H9 (cell line): ENCODE measurements around the gene ZSCAN2. TPM values are rescaled to one million over a fixed set of nuclear protein-coding genes. Genes with fewer than 3 reads are reported as not detected.

Experiments used
- DNase-seq: peaks from one replicate; pipeline ENCODE4 v3.0.0-alpha.2; 2017
- H2AFZ ChIP-seq: one replicate; pipeline ENCODE4 v1.6.1; 2013; ENCODE audit warnings: mild to moderate bottlenecking, low read length, control low read depth, moderate library complexity
- H2AK5ac ChIP-seq: 2 replicates; pipeline ENCODE4 v1.6.1; 2013; ENCODE audit warnings: low read length, control low read depth, mixed read lengths; ENCODE audit not compliant: insufficient read length
- H2BK120ac ChIP-seq: one replicate; pipeline ENCODE4 v1.6.1; 2013; ENCODE audit warnings: low read depth, mild to moderate bottlenecking, low read length, control low read depth, inconsistent platforms; ENCODE audit not compliant: poor library complexity, severe bottlenecking
- H2BK12ac ChIP-seq: 2 replicates; pipeline ENCODE4 v1.6.1; 2013; ENCODE audit warnings: low read length, control low read depth, mixed read lengths, low read depth; ENCODE audit not compliant: insufficient read length
- H2BK15ac ChIP-seq: 2 replicates; pipeline ENCODE4 v1.6.1; 2013; ENCODE audit warnings: low read depth, low read length, control low read depth
- H2BK20ac ChIP-seq: one replicate; pipeline ENCODE4 v1.6.1; 2013; ENCODE audit warnings: low read depth, mild to moderate bottlenecking, low read length, control low read depth, inconsistent platforms; ENCODE audit not compliant: poor library complexity, severe bottlenecking
- H2BK5ac ChIP-seq: 2 replicates; pipeline ENCODE4 v1.6.1; 2013; ENCODE audit warnings: low read length, control low read depth, mixed read lengths; ENCODE audit not compliant: insufficient read length
- H3K14ac ChIP-seq: 2 replicates; pipeline ENCODE4 v1.6.1; 2013; ENCODE audit warnings: low read length, control low read depth; ENCODE audit not compliant: insufficient read depth
- H3K18ac ChIP-seq: 2 replicates; pipeline ENCODE4 v1.6.1; 2013; ENCODE audit warnings: low read depth, mild to moderate bottlenecking, mixed read lengths, low read length, control low read depth; ENCODE audit not compliant: insufficient read length
- H3K23ac ChIP-seq: 2 replicates; pipeline ENCODE4 v1.6.1; 2013; ENCODE audit warnings: low read length, control low read depth, mixed read lengths, low read depth; ENCODE audit not compliant: insufficient read length
- H3K23me2 ChIP-seq: 2 replicates; pipeline ENCODE4 v1.6.1; 2013; ENCODE audit warnings: low read depth, mild to moderate bottlenecking, mixed read lengths, low read length, control low read depth; ENCODE audit not compliant: insufficient read length, poor library complexity, severe bottlenecking
- H3K27ac ChIP-seq: 2 replicates; pipeline ENCODE4 v1.5.1; 2013; ENCODE audit warnings: low read length, control low read depth, mixed read lengths, low read depth; ENCODE audit not compliant: insufficient read length
- H3K27me3 ChIP-seq: 2 replicates; pipeline ENCODE4 v1.6.1; 2013; ENCODE audit warnings: low read length, control low read depth, inconsistent platforms; ENCODE audit not compliant: insufficient read depth
- H3K4ac ChIP-seq: 2 replicates; pipeline ENCODE4 v1.6.1; 2013; ENCODE audit warnings: low read depth, mild to moderate bottlenecking, control low read depth, inconsistent platforms, low read length, moderate library complexity
- H3K4me1 ChIP-seq: 2 replicates; pipeline ENCODE4 v1.6.1; 2013; ENCODE audit warnings: low read length, control low read depth, inconsistent platforms; ENCODE audit not compliant: insufficient read depth
- H3K4me2 ChIP-seq: 2 replicates; pipeline ENCODE4 v1.6.1; 2013; ENCODE audit warnings: low read length, control low read depth, mixed read lengths; ENCODE audit not compliant: insufficient read length, insufficient read depth
- H3K56ac ChIP-seq: 2 replicates; pipeline ENCODE4 v1.6.1; 2013; ENCODE audit warnings: low read depth, mild to moderate bottlenecking, mixed read lengths, low read length, control low read depth; ENCODE audit not compliant: insufficient read length
- H3K79me1 ChIP-seq: 2 replicates; pipeline ENCODE4 v1.6.1; 2013; ENCODE audit warnings: low read depth, mild to moderate bottlenecking, moderate library complexity, low read length, control low read depth, inconsistent platforms; ENCODE audit not compliant: insufficient read depth, poor library complexity, severe bottlenecking
- H3K79me2 ChIP-seq: 2 replicates; pipeline ENCODE4 v1.6.1; 2013; ENCODE audit warnings: low read length, control low read depth, inconsistent platforms; ENCODE audit not compliant: insufficient read depth
- H3K9ac ChIP-seq: 2 replicates; pipeline ENCODE4 v1.6.1; 2013; ENCODE audit warnings: low read length, control low read depth, mixed read lengths; ENCODE audit not compliant: insufficient read length; ENCODE audit errors: extremely low read depth
- H3K9me3 ChIP-seq: one replicate; pipeline ENCODE4 v1.6.1; 2013; ENCODE audit warnings: low read depth, low read length, inconsistent platforms; ENCODE audit not compliant: control insufficient read depth
- H3T11ph ChIP-seq: one replicate; pipeline ENCODE4 v1.6.1; 2013; ENCODE audit warnings: mild to moderate bottlenecking, low read length, control low read depth, inconsistent platforms
- H4K20me1 ChIP-seq: one replicate; pipeline ENCODE4 v1.6.1; 2013; ENCODE audit not compliant: control insufficient read depth, insufficient read length, insufficient read depth
- H4K5ac ChIP-seq: 2 replicates; pipeline ENCODE4 v1.6.1; 2013; ENCODE audit warnings: low read depth, mild to moderate bottlenecking, mixed read lengths, low read length, control low read depth; ENCODE audit not compliant: insufficient read length
- H4K8ac ChIP-seq: replicated peaks from 2 replicates; pipeline ENCODE4 v1.6.1; 2013; ENCODE audit warnings: low read length, control low read depth, mixed read lengths, low read depth; ENCODE audit not compliant: insufficient read length
- H4K91ac ChIP-seq: 2 replicates; pipeline ENCODE4 v1.6.1; 2013; ENCODE audit warnings: low read depth, mild to moderate bottlenecking, moderate library complexity, mixed read lengths, low read length, control low read depth; ENCODE audit not compliant: insufficient read length
- H3K27ac Mint-ChIP-seq, 3 experiments: 2 replicates in 2 of 3; 3 replicates in 1 of 3; pipeline ENCODE4 v1.8.0; 2020 to 2021; ENCODE audit warnings: mixed read lengths in 3 of 3, mild to moderate bottlenecking in 1 of 3, moderate library complexity in 1 of 3
- H3K27me3 Mint-ChIP-seq: 2 replicates; pipeline ENCODE4 v1.8.0; 2021; ENCODE audit warnings: low read depth, mild to moderate bottlenecking, moderate library complexity, mixed read lengths
- H3K36me3 Mint-ChIP-seq, 3 experiments: 2 replicates in 2 of 3; 3 replicates in 1 of 3; pipeline ENCODE4 v1.8.0; 2020 to 2021; ENCODE audit warnings: low read depth in 3 of 3, mixed read lengths in 3 of 3; ENCODE audit not compliant: insufficient read depth in 1 of 3
- H3K4me1 Mint-ChIP-seq, 2 experiments: 2 replicates each; pipeline ENCODE4 v1.8.0; 2020; ENCODE audit warnings: mixed read lengths in 2 of 2
- H3K4me3 Mint-ChIP-seq, 2 experiments: 2 replicates in 1 of 2; 3 replicates in 1 of 2; pipeline ENCODE4 v1.8.0; 2020 to 2021; ENCODE audit warnings: mild to moderate bottlenecking in 2 of 2, mixed read lengths in 2 of 2, moderate library complexity in 1 of 2
- H3K9me3 Mint-ChIP-seq, 2 experiments: 2 replicates in 1 of 2; 3 replicates in 1 of 2; pipeline ENCODE4 v1.8.0; 2020; ENCODE audit warnings: mild to moderate bottlenecking in 2 of 2, mixed read lengths in 2 of 2, moderate library complexity in 1 of 2
- CTCF ChIP-seq: fragments of 200-600 bp; sonication (generic); conservative IDR thresholded peaks from 3 replicates; pipeline ENCODE4 v1.8.0; 2021; ENCODE audit warnings: antibody characterized with exemption, mild to moderate bottlenecking
- WGBS: extraction: QIAGEN DNeasy Blood & Tissue Kit; methylation state at CpG from one replicate; pipeline ENCODE4 v1.1.7; 2013; ENCODE audit warnings: missing lambda C conversion rate, low lambda C conversion rate, mixed read lengths; ENCODE audit not compliant: insufficient read length; ENCODE audit errors: extremely low coverage; 5-methylcytosine and 5-hydroxymethylcytosine counted together
- total RNA-seq: library from RNA; stranded (reverse); gene quantifications from 2 replicates; pipeline ENCODE4 v1.2.1, GENCODE V29; 2021

Gene ZSCAN2
- total RNA-seq, 1 experiment from 2014 or later = 28.4 TPM

DNA sequence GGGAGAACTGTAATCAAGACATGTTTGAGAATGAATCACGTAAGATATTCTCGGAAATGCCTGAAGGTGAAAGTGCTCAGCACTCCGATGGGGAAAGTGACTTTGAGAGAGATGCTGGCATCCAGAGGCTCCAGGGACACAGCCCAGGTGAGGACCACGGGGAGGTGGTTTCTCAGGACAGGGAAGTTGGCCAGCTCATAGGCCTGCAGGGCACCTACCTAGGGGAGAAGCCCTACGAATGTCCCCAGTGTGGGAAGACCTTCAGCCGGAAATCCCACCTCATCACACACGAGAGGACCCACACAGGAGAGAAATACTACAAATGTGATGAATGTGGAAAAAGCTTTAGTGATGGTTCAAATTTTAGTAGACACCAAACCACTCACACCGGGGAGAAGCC is 19.8 kb downstream of the ZSCAN2 start:
- Histone ChIP-seq H2BK120ac (no peak overlapping the region), H2BK12ac (no peak overlapping the region), H3K18ac (no peak overlapping the region), H4K91ac (no peak overlapping the region), H4K20me1 (no peaks in the 10 kb centered on the region), H4K5ac (no peak overlapping the region), H3K27me3 (no peaks in the 10 kb centered on the region), H3K27ac (no peak overlapping the region), H3K4me2 (no peak overlapping the region), H3K23me2 (no peaks in the 10 kb centered on the region), H2BK20ac (no peak overlapping the region), H3K79me2 (peaks cover 10% of the 10 kb centered on the region; the same call in 1 of the 2 replicates), H2AK5ac (no peak overlapping the region), H2BK15ac (no peak overlapping the region), H3K56ac (no peak overlapping the region), H3K14ac (no peak overlapping the region), H3K23ac (no peak overlapping the region), H2AFZ (no peak overlapping the region), H3K79me1 (peaks cover 14% of the 10 kb centered on the region), H3K4ac (no peak overlapping the region), H3K9me3 (peaks cover 36% of the 10 kb centered on the region), H3T11ph (no peak overlapping the region), H3K4me1 (peaks cover 2% of the 10 kb centered on the region; the same call in 1 of the 2 replicates), H4K8ac (no peak overlapping the region), H3K9ac (no peak overlapping the region), H2BK5ac (no peak overlapping the region)
- peaks cover 7 to 11% of the 10 kb centered on the region in 2 experiments for H3K4me1 Mint-ChIP-seq
- no CpG with 5 or more reads among the region's 8 CpGs for WGBS
- peaks cover 50 to 71% of the 10 kb centered on the region in 2 experiments for H3K9me3 Mint-ChIP-seq
- H3K27me3 Mint-ChIP-seq = peaks cover 10% of the 10 kb centered on the region
- no peak overlapping the region for H3K4me3 Mint-ChIP-seq
- no peak overlapping the region for H3K27ac Mint-ChIP-seq
- TF ChIP-seq CTCF = no peak
- peaks cover 66 to 86% (median 78%) of the 10 kb centered on the region in 3 experiments for H3K36me3 Mint-ChIP-seq
- DNase-seq = no peak
